ENCODE results near the gene PRDX2.
"Not testable (repeated sequence)": the region's sequence is repeated elsewhere in the genome, so short reads cannot be mapped to it uniquely, and the experiment has no call there.

Gene PRDX2

GRCh38 chr19:12825254-12826131, 23.9 kb upstream of the PRDX2 start:
- DNase-seq (ENCODE audit: low spot score) = peak; percentile 61

- DNase-seq (ENCODE audit: low spot score) = no peak
Observed at GRCh38 chr19:12821761-12822160, 20.2 kb upstream of the PRDX2 start.

- not testable (repeated sequence) for DNase-seq (ENCODE audit: low spot score)
Observed at GRCh38 chr19:12817810-12818209, 16.2 kb upstream of the PRDX2 start.

GRCh38 chr19:12817188-12817587, 15.6 kb upstream of the PRDX2 start:
- not testable (repeated sequence) for DNase-seq (ENCODE audit: low spot score)

GRCh38 chr19:12815088-12815487, 13.5 kb upstream of the PRDX2 start:
- DNase-seq (ENCODE audit: low spot score) = no peak

DNA sequence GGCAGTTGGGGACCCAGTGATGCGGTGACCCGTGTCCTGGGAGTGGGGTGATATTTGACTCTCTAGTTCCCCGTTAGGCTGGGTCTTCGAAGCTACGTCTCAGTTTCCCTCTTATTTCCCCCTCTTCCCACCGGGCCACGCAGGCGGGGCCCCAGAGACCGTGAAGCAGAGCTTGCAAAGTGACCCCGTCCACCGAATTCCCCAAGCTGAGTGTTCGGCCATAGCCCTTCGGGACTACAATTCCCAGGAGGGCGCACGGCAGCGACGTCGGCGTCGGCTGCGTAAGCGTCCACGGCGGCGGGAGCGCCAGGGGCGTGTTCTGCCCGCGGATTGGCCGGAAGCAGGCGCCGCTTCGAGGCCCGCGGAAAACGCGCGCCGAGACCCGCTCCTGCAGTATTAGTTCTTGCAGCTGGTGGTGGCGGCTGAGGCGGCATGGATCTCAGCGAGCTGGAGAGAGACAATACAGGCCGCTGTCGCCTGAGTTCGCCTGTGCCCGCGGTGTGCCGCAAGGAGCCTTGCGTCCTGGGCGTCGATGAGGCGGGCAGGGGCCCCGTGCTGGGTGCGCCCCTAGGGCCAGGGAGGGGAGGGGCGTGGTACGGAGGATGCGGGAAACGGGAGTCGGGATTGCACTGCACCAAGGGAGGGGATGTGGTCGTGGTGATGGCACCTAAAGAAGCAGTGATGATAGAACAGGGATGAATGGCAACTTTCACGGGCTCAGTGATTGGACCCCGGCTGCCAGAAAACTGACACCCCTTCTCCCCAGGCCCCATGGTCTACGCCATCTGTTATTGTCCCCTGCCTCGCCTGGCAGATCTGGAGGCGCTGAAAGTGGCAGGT, 4.9 kb upstream of the PRDX2 start, which contains the start of gene RNASEH2A:
TSS of gene RNASEH2A (plus strand) at position 343 of the 840 bp plus-strand sequence. CDS start at position 433, 90 bp downstream.
- peak; percentile 93 for DNase-seq (ENCODE audit: low spot score)

DNA sequence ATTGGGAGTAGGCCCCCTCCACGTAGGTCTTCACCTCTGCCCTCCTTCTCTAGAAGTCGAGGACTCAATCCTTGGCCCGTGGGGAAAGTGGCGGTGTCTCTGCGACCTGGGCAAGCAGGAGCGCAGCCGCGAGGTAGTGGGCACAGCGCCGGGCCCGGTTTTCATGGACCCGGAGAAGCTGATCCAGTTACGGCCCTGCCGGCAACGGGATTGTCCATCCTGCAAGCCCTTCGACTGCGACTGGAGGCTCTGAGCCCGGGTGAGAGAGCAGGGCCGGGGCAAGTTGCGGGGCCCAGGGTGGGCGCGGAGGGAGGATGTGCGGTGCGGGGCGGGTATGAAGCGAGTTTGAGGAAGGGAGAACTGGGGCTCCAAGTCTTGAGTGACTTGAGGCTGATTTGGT, 2.5 kb upstream of the PRDX2 start:
- DNase-seq (ENCODE audit: low spot score) = no peak

DNA sequence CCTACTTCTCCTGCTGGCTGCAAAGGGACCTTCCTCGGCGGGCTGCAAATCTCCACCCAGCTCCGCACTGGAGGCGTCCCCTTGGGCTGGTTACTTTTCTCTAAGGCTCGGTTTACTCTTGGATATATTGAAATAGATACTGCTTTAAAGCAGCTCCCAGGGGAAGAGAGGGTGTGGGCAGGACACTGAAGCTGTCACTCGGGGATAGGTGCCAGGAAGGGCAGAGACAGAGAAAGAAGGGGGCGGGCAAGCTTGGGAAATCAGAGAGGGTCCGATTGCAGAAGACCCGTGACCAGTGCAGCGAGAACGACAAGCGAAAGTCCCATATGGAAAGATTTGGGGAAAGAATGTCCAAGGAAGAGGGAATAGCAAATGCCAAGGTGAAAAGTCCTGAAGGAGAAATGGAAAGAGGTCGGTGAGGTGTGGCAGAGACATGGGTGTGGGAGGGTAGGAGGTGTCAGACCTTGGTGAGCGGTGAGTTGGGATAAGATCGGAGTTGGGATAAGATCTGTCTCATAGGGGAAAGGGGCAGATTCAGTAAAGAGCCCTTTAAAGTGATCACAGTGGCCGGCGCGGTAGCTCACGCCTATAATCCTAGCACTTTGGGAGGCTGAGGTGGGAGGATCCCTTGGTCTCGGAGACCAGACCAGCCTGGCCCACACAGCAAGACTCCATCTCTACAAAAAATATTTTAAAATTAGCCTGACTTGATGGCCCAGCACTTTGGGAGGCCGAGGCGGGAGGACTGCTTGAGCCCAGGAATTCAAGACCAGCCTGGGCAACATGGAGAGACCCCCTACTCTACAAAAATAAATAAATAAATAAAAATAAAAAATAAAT, 887 bp upstream of the PRDX2 start:
- DNase-seq (ENCODE audit: low spot score) = peak; percentile 32

DNA sequence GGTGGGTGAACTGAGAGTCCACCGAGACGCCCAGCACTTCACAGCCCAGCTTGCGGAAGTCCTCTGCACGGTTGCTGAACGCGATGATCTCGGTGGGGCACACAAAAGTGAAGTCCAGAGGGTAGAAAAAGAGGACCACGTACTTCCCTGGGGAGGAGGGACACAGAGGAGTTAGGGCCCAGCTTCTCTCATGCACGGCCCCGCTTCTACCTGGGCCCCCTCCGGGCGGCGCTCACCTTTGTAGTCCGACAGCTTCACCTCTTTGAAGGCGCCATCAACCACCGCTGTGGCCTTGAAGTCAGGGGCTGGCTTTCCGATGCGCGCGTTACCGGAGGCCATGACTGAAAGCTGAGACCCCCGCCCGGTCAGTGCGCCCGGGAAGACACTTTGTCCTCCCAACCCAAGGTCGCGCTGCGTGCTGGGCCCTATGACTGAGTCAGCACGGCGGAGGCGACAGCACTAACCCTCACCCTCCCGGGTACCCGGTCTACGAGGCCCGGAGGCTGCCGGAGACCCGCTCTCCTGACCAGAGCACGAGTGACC, 606 bp downstream of the PRDX2 start:
- no peak for DNase-seq (ENCODE audit: low spot score)

- DNase-seq (ENCODE audit: low spot score) = no peak
Observed at GRCh38 chr19:12800466-12800770, 1.2 kb downstream of the PRDX2 start.

- no peak for DNase-seq (ENCODE audit: low spot score)
Observed at GRCh38 chr19:12799742-12800465, 1.7 kb downstream of the PRDX2 start.

DNA sequence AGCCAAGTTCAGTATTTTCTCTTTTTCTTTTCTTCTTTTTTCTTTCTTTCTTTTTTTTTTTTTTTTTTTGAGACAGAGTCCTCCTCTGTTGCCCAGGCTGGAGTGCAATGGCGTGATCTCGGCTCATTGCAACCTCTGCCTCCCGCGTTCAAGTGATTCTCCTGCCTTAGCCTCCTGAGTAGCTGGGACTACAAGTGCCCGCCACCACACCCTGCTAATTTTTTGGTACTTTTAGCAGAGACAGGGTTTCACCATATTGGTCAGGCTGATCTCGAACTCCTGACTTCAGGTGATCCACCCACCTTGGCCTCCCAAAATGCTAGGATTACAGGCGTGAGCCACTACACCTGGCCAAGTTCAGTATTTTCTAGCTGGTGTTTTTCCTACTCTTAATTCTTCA, 4.0 kb downstream of the PRDX2 start:
- not testable (repeated sequence) for DNase-seq (ENCODE audit: low spot score)

DNA sequence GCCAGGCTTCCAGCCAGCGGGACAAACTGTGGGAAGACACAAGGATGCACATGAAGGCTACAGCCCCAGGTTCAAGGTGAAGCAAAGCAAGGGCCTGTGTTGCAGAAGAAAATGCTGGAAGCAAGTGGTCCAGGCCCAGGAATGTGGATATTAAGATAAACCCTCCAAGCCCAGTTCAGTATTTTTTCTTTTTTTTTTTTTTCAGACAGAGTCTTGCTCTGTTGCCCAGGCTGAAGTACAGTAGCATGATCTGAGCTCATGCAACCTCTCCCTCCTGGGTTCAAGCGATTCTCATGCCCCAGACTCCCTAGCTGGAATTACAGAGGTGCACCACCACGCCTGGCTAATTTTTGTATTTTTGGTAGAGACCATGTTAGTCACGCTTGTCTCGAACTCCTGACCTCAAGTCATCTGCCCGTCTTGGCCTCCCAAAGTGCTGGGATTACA, 4.4 kb downstream of the PRDX2 start:
- no peak for DNase-seq (ENCODE audit: low spot score)

DNA sequence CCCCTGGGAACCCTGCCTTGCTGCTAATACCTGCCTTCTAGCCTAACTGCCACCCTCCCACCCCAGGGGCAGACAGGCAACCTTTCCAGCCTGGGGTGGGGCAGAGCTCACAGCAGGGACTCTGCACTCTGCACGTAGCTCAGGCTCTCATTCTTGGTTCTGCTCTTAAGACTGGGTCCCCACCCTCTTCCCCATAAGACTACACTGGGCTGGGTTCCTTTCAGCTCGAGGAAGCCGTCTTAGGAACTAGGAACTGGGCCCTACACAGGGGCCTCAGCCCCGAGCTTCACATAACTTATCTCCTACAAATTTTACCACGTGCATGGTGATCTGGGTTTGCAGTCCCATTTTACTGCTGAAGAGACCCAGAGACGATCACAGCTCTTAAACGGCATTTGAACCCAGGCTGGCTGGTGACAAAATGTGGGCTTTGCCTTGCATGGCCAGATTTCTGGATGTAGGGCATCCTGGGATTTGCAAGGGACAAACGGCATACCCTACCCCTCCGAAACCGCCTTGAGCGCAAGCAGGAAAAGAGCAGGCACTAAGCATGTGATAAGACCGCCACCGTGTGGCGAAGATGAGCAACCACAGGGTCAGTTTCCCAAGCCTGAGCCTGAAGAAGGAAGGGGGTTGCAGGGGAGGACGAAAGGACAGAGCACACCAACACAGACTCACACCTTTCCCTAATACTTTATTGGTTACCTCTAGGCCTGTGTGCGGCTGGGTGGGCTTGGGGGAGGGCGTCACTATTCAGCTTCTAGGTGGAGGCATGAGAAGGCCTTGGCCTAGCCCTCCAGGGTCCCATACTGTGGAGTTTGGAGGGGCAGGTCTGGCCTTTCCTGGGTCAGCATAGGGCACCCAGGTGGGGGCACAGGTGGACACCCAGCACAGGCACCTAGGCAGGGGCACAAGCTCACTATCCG, 5.2 kb downstream of the PRDX2 start:
- peak; percentile 59 for DNase-seq (ENCODE audit: low spot score)

GRCh38 chr19:12794971-12795381, 6.6 kb downstream of the PRDX2 start:
- no peak for DNase-seq (ENCODE audit: low spot score)

GRCh38 chr19:12794196-12794941, 7.2 kb downstream of the PRDX2 start:
- DNase-seq (ENCODE audit: low spot score) = no peak

DNA sequence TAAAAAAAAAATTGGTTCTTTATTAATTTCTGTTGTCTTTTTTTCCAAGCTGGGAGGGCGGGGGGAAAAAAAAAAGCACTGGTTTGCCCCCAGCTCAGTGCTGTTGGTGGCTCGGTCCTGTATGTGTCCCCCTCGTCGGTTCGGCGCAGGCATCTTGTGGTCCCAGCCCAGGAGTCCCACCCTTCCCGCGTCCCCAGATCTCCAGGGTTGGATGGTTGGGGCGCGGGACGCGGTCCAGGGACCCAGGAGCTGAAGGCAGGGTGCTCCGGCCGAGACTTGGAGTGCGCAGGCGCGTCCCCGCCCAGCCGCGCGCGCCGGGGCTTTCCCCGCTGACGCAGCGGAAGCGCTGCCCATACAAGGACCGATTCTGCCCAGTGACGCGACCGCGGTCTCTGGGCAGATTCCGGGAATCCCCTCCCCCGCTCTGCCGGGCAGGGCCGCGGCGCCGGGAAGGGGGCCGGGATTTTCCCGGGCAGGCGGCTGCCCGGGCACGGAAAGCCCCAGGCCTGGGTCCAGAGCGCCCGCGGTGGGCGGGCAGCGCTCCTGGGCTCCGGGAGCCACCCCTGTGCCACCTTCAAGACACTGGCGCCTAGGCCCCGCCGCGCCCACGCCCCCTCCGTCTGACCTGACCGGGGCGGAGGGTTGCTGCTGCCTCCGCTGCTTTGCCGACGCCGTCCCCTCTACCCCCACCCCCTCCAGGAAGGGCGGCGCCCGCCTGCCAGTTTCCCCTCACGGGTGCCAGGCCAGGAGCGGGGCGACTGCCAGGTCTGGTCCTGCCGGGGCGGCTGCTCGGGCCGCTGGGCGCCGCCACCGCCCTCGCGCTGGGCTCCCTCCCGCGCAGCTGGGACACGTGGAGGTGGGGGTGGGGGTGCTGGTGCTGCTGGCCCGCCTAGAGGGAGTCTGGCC, 8.1 kb downstream of the PRDX2 start:
- DNase-seq (ENCODE audit: low spot score) = peak; percentile 94

DNA sequence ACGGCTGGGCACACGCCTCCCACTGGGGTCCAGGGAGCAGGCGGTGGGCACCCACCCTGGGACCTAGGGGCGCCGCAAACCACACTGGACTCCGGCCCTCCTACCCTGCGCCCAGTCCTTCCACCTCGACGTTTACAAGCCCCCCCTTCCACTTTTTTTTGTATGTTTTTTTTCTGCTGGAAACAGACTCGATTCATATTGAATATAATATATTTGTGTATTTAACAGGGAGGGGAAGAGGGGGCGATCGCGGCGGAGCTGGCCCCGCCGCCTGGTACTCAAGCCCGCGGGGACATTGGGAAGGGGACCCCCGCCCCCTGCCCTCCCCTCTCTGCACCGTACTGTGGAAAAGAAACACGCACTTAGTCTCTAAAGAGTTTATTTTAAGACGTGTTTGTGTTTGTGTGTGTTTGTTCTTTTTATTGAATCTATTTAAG, 8.7 kb downstream of the PRDX2 start:
- no peak for DNase-seq (ENCODE audit: low spot score)

Measured in germinal center (tissue), 1 donor.